GM12875 (cell line): ENCODE results near the gene SHOC2.

Experiments used
- H3K4me3 ChIP-seq: one replicate; pipeline ENCODE4 v1.5.1; 2011; ENCODE audit warnings: low read depth, low read length, control low read depth
- TF ChIP-seq, protein P1 (sequence below): IDR thresholded peaks from 2 replicates; pipeline ENCODE4 v1.5.1; 2011; ENCODE audit warnings: low read depth, mild to moderate bottlenecking, control low read depth, inconsistent platforms, low read length, moderate library complexity, borderline replicate concordance; ENCODE audit not compliant: insufficient read depth

The SHOC2 gene

DNA sequence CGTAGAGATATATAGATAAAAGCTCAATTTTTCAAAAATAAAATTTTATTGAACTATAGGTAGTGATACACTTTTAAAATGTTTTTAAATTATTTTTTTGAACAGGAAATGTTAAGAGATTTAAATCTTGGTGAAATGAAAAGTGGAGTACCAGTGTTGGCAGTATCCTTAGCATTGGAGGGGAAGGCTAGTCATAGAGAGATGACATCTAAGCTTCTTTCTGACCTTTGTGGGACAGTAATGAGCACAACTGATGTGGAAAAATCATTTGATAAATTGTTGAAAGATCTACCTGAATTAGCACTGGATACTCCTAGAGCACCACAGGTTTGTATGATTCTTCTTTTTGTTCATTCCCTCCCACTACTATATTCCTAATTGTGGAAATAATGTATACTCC lies 31.8 kb upstream of the SHOC2 start:
- H3K4me3 ChIP-seq, result no peak overlapping the region
- TF ChIP-seq, protein P1, sequence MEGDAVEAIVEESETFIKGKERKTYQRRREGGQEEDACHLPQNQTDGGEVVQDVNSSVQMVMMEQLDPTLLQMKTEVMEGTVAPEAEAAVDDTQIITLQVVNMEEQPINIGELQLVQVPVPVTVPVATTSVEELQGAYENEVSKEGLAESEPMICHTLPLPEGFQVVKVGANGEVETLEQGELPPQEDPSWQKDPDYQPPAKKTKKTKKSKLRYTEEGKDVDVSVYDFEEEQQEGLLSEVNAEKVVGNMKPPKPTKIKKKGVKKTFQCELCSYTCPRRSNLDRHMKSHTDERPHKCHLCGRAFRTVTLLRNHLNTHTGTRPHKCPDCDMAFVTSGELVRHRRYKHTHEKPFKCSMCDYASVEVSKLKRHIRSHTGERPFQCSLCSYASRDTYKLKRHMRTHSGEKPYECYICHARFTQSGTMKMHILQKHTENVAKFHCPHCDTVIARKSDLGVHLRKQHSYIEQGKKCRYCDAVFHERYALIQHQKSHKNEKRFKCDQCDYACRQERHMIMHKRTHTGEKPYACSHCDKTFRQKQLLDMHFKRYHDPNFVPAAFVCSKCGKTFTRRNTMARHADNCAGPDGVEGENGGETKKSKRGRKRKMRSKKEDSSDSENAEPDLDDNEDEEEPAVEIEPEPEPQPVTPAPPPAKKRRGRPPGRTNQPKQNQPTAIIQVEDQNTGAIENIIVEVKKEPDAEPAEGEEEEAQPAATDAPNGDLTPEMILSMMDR, result no peak

DNA sequence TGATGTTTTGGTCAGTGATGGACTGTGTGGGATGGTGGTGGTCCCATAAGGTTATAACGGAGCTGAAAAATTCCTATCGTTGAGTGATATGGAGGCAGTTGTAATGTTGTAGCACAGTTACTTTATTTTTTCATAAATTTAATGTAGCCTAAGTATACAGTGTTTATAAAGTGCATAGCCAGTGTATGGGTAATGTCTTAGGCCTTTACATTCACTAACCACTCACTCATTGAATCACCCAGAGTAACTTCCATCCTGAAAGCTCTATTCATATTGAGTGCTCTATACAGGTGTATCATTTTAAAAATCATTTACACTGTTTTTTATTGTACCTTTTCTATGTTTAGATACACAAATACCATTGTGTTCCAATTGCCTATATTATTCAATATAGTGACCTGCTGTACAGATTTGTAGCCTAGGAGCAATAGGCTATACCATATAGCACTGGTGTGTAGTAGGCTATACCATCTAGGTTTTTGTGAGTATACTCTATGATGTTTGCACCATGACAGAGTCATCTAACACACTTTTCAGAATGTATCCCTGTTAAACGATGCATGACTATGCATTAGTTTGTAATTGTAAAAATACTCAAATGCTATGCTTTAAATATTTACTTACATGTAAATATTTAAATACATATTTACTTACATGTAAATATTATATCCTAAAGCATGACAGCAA lies 26.7 kb upstream of the SHOC2 start:
- no peak overlapping the region for H3K4me3 ChIP-seq
- TF ChIP-seq, protein P1, result no peak

DNA sequence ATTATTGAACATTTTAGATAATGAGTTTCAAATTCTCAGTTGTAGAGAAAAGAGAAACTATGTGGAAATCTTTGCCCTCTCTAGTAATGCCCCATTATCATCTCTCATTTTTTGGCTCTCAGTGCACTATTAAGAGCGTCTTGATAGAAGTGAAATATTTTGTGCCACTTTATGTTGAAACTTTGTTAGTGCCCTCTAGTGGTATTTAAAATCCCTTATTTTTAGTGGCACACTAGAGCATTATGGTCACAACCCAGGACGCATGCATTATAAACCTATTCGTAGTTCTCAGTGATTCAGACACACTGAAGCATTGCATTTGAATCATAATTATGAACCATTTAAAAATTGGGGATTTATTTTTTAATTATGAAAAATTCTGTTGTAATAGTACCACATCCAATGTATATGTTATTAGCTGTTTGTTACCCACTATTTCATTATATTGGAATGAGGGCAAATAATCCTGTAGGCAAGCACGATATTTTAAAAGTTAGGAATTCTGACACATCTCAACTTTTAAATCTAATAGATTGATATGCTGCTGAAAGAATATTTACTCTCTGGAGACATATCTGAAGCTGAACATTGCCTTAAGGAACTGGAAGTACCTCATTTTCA lies 25.7 kb upstream of the SHOC2 start:
- TF ChIP-seq, protein P1, result no peak

DNA sequence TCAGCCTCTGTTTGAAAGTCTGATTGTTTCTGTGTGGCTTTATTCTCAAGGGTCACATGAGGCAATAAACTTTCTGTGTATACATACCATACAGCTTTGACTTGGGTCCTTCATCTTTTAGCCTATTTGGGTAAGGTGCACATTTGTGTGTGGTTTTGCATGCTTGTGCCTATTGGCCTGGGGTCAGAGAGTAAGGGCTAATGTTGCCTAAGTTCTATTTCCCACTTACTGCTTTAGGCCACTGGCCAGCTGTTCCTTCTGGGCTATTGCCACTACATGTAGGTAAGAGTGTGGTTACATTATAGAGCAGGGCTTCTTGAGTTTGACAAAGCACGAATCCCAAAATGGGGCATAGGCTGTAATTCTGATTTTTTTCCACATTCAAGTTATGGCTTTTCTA lies 22.2 kb upstream of the SHOC2 start:
- no peak overlapping the region for H3K4me3 ChIP-seq
- TF ChIP-seq, protein P1, result no peak

More for the DNA sequence above, 25.7 kb upstream of the SHOC2 start:
- no peak overlapping the region for H3K4me3 ChIP-seq

DNA sequence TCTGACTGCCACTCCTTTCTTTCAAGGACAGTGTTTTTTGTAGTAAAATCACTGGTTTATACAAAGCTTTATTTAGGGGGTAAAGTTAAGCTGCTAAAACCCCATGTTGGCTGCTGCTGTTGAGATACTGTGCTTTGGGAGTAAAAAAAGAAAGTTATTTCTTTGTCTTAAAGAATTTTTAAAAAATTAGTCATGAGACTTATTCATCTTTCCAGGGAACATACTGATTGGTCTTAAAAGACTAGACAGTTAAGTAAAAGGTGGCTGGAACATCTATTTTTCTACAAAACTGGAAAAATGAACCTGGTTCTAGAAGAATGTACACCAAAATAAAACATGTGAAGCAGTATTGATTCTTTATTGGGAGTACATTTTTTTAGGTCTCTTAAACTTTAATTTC lies 21.0 kb upstream of the SHOC2 start:
- TF ChIP-seq, protein P1, result no peak
- H3K4me3 ChIP-seq, result no peak overlapping the region

DNA sequence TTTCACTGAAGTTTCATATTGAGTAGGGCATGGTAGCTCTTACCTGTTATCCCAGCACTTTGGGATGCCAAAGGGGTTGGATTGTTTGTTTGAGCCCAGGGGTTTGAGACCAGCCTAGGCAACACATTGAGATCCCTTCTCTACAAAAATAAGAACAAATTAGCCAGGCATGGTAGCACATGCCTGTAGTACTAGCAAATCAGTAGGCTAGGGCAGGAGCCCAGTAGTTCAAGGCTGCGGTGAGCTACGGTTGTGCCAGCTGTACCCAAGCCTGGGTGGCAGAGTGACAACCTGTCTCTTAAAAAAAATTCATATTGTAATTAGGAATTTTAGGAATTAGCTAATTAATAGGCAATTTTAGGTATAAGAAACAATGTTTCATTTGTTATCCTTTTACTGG lies 18.4 kb upstream of the SHOC2 start:
- TF ChIP-seq, protein P1, result no peak
- no peak overlapping the region for H3K4me3 ChIP-seq

DNA sequence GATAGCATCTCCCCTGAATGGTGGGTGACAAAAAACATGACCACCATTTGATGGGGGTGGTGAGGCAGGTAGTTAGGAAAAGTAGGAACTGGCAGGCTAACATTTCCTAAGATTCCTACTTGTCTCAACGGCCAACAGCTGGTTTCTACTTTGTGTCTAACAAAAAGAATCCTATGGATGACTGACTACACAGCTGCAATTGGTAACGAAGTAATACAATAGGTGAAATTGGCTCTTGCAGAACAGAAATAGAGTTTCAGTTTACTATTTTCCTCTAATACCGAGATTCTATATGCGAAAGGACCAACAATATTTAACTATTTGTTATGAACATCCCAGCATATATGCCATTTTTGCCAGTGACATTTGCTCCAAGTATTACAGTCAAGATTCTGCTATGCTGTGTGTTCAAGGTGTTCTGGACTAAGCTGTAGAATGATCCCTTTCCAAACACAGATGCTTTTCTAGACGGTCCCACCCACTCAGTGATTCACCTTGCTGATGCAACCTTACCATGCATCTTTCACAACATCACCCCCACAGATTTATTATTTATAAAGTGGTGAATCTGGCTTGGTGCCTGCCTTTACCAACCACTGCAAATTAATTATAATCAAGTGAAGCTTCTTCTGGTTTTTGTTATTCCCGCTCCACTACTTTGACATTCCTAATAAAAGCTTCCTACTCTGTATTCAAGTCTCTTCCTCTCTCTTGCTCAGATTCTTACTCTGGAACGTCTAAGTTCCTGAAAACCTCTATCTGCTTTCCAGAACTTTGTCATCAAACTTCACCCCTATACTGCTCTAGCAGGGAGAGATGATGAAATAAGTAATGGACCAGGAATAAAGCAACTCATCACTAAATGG lies 17.2 kb upstream of the SHOC2 start:
- no peak overlapping the region for H3K4me3 ChIP-seq
- TF ChIP-seq, protein P1, result no peak
